Fibroblast of mammary gland (primary cell): ENCODE results near the gene SCN1A.
A peak's percentile ranks its signal among the peaks of the same experiment; 100 is the strongest.

Source experiments
- DNase-seq: peaks from one replicate; pipeline ENCODE4 v3.0.0-alpha.2; 2010; ENCODE audit warnings: low read depth
- H3K4me3 ChIP-seq: 2 replicates; pipeline ENCODE4 v1.5.1; 2011; ENCODE audit warnings: low read depth, mild to moderate bottlenecking, low read length, moderate library complexity; ENCODE audit not compliant: control insufficient read depth
- CTCF ChIP-seq: conservative IDR thresholded peaks from 2 replicates; pipeline ENCODE4 v1.5.1; 2011; ENCODE audit warnings: low read depth, low read length, inconsistent platforms; ENCODE audit not compliant: control insufficient read depth, insufficient read depth

SCN1A gene

GRCh38 chr2:166127217-166128155 is at the start of gene SCN1A:
Gene SCN1A (minus strand): TSS chr2:166128020. CDS start chr2:166073621, 54,399 bp downstream.
- DNase-seq = peak; percentile 63
- TF ChIP-seq CTCF = peak; percentile 67
- H3K4me3 ChIP-seq = no peak within 1 kb of the TSS

GRCh38 chr2:166173263-166173662 is 45.4 kb upstream of the SCN1A start:
- TF ChIP-seq CTCF = no peak
- H3K4me3 ChIP-seq = no peak overlapping the region
- DNase-seq = no peak

- H3K4me3 ChIP-seq = no peak overlapping the region
- no peak for DNase-seq
- TF ChIP-seq CTCF = no peak
Measured at GRCh38 chr2:166171216-166171615, 43.4 kb upstream of the SCN1A start.

GRCh38 chr2:166170356-166170755 is 42.5 kb upstream of the SCN1A start:
- peak; percentile 68 for DNase-seq
- H3K4me3 ChIP-seq = no peak overlapping the region
- TF ChIP-seq CTCF = no peak

- DNase-seq = no peak
- TF ChIP-seq CTCF = no peak
- H3K4me3 ChIP-seq = no peak overlapping the region
Measured at GRCh38 chr2:166167449-166167848, 39.6 kb upstream of the SCN1A start.

GRCh38 chr2:166163775-166164174 is 36.0 kb upstream of the SCN1A start:
- DNase-seq = no peak
- TF ChIP-seq CTCF = no peak
- H3K4me3 ChIP-seq = no peak overlapping the region
